Brain pericyte (primary cell): ENCODE results near the gene PCDHA3.
"Not testable (repeated sequence)": the region's sequence is repeated elsewhere in the genome, so short reads cannot be mapped to it uniquely, and the experiment has no call there.

Experiments
- DNase-seq: peaks from one replicate; pipeline ENCODE4 v3.0.0-alpha.2; 2012; ENCODE audit warnings: low read depth, low spot score

The PCDHA3 gene

DNA sequence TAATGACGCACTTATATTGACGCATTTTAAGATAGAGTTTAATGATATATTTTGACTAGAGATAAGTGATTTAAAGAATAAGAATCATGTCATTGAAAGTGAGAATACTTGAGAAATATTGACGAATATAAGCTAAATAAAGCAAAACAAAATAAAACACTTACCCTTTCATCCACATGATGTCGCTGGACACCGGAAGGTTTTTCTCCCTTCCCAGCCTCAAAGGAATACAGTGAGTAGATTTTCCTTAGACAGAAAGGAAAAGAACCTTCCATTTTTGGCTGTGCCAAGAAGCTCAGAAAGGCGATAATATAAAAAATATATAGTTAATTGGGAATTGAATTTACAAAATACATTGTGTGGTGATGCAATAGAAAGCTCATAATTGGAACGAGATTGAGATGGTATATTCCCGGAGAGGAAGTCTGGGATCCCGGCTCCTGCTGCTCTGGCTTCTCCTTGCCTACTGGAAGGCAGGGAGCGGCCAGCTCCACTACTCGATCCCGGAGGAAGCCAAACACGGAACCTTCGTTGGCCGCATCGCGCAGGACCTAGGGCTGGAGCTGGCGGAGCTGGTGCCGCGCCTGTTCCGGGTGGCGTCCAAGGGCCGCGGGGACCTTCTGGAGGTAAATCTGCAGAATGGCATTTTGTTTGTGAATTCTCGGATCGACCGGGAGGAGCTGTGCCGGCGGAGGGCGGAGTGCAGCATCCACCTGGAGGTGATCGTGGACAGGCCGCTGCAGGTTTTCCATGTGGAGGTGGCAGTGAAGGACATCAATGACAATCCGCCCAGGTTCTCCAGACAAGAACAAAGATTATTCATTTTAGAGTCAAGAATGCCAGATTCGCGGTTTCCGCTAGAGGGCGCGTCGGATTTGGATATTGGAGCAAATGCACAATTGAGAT lies 20.8 kb downstream of the PCDHA3 start, which contains the start of gene PCDHA5:
TSS of gene PCDHA5 (plus strand) at position 239 of the 906 bp plus-strand sequence.
- no peak for DNase-seq

DNA sequence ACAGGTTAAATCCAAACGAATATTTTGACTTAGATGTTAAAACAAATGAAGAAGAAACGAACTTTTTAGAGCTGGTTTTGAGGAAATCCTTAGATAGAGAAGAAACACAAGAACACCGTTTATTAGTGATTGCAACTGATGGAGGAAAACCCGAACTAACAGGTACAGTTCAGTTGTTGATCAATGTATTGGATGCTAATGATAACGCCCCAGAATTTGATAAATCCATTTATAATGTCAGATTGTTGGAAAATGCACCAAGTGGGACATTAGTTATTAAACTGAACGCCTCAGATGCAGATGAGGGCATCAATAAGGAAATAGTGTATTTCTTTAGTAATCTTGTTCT lies 21.4 kb downstream of the PCDHA3 start:
- no peak for DNase-seq

DNA sequence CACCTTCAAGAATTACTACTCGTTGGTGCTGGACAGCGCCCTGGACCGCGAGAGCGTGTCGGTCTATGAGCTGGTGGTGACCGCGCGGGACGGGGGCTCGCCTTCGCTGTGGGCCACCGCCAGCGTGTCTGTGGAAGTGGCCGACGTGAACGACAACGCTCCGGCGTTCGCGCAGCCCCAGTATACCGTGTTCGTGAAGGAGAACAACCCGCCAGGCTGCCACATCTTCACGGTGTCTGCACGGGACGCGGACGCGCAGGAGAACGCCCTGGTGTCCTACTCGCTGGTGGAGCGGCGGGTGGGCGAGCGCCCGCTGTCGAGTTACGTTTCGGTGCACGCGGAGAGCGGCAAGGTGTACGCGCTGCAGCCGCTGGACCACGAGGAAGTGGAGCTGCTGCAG lies 22.1 kb downstream of the PCDHA3 start:
- not testable (repeated sequence) for DNase-seq

DNA sequence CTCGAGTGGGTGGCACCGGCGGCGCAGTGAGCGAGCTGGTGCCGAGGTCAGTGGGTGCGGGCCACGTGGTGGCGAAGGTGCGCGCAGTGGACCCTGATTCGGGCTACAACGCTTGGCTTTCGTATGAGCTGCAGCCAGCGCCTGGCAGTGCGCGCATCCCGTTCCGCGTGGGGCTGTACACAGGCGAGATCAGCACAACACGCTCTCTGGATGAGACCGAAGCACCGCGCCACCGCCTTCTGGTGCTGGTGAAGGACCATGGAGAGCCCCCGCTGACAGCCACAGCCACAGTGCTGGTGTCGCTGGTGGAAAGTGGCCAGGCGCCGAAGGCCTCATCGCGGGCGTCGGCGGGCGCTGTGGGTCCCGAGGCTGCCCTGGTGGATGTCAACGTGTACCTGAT lies 22.6 kb downstream of the PCDHA3 start:
- no peak for DNase-seq

DNA sequence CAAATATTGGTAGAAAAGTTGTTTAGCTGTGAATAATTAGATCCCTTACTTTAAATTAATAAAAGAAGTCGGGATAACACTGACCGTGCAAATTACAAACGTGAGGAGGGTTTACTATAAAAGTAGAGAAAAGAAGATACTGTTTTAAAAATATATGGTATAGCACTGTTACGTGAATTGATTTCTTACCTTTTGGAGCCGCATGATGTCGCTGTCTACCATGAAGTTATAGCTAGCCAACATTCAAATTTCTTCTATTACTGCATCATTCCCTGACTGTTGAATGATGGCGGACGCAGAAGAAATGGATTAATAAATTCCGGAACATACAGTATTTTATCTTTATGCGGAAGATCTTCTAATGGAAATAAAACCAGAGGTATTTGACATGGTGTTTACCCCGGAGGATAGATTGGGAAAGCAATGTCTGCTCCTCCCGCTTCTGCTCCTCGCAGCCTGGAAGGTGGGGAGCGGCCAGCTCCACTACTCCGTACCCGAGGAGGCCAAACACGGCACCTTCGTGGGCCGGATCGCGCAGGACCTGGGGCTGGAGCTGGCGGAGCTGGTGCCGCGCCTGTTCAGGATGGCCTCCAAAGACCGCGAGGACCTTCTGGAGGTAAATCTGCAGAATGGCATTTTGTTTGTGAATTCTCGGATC lies 27.0 kb downstream of the PCDHA3 start, which contains the start of gene PCDHA6:
TSS of gene PCDHA6 (plus strand) at position 257 of the 658 bp plus-strand sequence. CDS start at position 389, 132 bp downstream.
- no peak for DNase-seq

DNA sequence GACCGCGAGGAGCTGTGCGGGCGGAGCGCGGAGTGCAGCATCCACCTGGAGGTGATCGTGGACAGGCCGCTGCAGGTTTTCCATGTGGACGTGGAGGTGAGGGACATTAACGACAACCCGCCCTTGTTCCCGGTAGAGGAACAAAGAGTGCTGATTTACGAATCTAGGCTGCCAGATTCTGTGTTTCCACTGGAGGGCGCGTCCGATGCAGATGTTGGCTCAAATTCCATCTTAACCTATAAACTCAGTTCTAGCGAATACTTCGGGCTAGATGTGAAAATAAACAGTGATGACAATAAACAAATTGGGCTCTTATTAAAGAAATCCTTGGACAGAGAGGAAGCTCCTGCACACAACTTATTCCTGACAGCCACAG lies 27.5 kb downstream of the PCDHA3 start:
- no peak for DNase-seq

DNA sequence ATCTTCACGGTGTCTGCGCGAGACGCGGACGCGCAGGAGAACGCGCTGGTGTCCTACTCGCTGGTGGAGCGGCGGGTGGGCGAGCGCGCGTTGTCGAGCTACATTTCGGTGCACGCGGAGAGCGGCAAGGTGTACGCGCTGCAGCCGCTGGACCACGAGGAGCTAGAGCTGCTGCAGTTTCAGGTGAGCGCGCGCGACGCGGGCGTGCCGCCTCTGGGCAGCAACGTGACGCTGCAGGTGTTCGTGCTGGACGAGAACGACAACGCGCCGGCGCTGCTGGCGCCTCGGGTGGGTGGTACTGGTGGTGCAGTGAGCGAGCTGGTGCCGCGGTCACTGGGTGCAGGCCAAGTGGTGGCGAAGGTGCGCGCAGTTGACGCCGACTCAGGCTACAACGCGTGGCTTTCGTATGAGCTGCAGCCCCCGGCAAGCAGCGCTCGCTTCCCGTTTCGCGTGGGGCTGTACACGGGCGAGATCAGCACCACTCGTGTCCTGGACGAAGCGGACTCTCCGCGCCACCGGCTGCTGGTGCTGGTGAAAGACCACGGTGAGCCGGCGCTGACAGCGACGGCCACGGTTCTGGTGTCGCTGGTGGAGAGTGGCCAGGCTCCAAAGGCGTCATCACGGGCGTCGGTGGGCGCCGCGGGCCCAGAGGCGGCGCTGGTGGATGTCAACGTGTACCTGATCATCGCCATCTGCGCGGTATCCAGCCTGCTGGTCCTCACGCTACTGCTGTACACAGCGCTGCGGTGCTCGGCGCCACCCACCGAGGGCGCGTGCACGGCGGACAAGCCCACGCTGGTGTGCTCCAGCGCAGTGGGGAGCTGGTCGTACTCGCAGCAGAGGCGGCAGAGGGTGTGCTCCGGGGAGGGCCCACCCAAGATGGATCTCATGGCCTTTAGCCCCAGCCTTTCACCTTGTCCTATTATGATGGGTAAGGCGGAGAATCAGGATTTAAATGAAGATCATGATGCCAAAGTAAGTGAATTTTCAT lies 28.9 kb downstream of the PCDHA3 start:
- DNase-seq, result not testable (repeated sequence)

DNA sequence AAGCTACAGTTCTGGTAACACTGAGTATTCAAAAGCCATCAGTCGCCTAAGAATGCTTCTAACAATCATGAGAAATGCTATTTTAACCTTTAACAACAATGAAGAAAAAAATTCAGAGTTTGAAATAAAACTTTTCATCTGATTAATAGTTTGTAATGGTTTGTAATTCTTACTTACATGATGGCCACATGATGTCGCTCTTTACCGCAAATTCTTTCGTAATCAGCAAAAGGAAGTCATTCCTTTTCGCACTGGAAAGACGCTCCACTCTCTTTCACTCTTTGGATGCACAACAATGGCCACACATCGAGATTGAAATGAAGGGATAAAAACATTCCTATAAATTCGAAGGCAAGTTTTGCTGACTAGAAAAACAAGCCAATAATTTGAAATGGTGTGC lies 33.1 kb downstream of the PCDHA3 start, which contains the start of gene PCDHA7:
TSS of gene PCDHA7 (plus strand) at position 277 of the 400 bp plus-strand sequence. CDS start at position 392, 115 bp downstream.
- no peak for DNase-seq

DNA sequence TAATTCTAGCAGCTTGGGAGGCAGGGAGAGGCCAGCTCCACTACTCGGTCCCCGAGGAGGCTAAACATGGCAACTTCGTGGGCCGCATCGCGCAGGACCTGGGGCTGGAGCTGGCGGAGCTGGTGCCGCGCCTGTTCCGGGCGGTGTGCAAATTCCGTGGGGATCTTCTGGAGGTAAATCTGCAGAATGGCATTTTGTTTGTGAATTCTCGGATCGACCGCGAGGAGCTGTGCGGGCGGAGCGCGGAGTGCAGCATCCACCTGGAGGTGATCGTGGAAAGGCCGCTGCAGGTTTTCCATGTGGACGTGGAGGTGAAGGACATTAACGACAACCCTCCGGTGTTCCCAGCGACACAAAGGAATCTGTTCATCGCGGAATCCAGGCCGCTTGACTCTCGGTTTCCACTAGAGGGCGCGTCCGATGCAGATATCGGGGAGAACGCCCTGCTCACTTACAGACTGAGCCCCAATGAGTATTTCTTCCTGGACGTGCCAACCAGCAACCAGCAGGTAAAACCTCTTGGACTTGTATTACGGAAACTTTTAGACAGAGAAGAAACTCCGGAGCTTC lies 33.7 kb downstream of the PCDHA3 start:
- not testable (repeated sequence) for DNase-seq

DNA sequence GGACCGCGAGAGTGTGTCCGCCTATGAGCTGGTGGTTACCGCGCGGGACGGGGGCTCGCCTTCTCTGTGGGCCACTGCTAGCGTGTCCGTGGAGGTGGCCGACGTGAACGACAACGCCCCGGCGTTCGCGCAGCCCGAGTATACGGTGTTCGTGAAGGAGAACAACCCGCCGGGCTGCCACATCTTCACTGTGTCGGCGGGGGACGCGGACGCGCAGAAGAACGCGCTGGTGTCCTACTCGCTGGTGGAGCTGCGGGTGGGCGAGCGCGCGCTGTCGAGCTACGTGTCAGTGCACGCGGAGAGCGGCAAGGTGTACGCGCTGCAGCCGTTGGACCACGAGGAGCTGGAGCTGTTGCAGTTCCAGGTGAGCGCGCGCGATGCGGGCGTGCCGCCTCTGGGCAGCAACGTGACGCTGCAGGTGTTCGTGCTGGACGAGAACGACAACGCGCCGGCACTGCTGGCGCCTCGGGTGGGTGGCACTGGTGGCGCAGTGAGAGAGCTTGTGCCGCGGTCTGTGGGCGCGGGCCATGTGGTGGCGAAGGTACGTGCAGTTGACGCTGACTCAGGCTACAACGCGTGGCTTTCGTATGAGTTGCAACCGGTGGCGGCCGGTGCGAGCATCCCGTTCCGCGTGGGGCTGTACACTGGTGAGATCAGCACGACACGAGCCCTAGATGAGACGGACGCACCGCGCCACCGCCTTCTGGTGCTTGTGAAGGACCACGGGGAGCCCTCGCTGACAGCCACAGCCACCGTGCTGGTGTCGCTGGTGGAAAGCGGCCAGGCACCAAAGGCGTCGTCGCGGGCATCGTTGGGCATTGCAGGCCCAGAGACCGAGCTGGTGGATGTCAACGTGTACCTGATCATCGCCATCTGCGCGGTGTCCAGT lies 35.0 kb downstream of the PCDHA3 start:
- DNase-seq, result no peak

DNA sequence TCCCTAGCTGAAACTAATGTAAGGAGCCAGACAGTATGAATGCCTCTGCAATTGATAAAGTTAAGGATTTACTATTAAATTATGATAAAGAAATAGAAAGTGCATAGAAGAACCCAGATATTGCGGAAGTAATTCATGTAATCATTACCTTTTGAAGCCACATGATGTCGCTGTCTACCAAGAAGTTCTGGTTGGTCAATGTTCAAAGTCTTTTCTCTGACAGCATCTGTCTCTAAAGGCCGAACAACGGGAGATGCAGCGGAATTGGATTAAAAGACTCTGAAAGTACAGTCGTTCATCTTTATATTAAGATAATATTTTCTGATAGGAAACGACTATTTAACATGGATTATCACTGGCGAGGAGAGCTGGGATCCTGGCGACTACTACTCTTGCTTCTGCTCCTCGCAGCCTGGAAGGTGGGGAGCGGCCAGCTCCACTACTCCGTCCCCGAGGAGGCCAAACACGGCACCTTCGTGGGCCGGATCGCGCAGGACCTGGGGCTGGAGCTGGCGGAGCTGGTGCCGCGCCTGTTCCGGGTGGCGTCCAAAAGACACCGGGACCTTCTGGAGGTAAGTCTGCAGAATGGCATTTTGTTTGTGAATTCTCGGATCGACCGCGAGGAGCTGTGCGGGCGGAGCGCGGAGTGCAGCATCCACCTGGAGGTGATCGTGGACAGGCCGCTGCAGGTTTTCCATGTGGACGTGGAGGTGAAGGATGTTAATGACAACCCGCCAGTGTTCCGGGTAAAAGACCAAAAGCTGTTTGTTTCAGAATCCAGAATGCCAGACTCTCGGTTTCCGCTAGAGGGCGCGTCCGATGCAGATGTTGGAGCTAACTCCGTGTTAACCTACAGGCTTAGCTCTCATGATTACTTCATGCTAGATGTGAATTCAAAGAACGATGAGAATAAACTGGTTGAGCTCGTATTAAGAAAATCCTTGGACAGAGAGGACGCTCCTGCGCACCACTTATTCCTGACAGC lies 40.4 kb downstream of the PCDHA3 start, which contains the start of gene PCDHA8:
TSS of gene PCDHA8 (plus strand) at position 210 of the 985 bp plus-strand sequence. CDS start at position 345, 135 bp downstream.
- no peak for DNase-seq

DNA sequence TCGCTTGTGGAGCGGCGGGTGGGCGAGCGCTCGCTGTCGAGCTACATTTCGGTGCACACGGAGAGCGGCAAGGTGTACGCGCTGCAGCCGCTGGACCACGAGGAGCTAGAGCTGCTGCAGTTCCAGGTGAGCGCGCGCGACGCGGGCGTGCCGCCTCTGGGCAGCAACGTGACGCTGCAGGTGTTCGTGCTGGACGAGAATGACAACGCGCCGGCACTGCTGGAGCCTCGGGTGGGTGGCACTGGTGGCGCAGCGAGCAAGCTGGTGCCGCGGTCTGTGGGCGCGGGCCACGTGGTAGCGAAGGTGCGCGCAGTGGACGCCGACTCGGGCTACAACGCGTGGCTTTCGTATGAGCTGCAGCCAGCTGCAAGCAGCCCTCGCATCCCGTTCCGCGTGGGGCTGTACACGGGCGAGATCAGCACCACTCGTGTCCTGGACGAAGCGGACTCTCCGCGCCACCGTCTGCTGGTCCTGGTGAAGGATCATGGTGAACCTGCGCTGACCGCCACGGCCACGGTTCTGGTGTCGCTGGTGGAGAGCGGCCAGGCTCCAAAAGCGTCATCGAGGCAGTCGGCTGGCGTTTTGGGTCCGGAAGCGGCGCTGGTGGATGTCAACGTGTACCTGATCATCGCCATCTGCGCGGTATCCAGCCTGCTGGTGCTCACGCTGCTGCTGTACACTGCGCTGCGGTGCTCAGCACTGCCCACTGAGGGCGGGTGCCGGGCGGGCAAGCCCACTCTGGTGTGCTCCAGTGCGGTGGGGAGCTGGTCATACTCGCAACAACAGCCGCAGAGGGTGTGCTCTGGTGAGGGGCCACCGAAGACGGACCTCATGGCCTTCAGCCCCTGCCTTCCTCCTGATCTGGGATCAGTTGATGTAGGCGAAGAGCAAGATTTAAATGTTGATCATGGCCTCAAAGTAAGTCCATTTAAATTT lies 42.2 kb downstream of the PCDHA3 start:
- no peak for DNase-seq

DNA sequence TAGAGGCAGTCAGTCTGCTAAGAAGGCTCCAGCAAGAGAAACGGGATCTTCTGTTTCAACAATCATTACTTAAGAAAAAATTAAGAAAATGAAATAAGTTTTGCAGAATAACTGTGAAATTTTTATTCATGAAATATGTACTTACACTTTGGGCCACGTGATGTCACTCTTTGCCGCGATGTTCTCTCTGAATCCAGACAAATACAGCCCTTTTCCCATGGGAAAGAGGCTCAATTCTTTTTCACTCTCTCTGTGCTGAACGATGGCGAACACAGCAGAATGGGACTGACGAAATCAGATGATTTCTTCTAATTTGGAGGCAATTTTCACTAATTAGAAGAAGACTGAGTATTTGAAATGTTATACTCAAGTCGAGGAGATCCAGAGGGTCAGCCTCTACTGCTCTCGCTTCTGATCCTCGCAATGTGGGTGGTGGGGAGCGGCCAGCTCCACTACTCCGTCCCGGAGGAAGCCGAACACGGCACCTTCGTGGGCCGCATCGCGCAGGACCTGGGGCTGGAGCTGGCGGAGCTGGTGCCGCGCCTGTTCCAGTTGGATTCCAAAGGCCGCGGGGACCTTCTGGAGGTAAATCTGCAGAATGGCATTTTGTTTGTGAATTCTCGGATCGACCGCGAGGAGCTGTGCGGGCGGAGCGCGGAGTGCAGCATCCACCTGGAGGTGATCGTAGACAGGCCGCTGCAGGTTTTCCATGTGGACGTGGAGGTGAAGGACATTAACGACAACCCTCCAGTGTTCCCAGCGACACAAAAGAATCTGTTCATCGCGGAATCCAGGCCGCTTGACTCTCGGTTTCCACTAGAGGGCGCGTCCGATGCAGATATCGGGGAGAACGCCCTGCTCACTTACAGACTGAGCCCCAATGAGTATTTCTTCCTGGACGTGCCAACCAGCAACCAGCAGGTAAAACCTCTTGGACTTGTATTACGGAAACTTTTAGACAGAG lies 47.6 kb downstream of the PCDHA3 start, which contains the start of gene PCDHA9:
TSS of gene PCDHA9 (plus strand) at position 244 of the 964 bp plus-strand sequence. CDS start at position 358, 114 bp downstream.
- DNase-seq, result not testable (repeated sequence)

DNA sequence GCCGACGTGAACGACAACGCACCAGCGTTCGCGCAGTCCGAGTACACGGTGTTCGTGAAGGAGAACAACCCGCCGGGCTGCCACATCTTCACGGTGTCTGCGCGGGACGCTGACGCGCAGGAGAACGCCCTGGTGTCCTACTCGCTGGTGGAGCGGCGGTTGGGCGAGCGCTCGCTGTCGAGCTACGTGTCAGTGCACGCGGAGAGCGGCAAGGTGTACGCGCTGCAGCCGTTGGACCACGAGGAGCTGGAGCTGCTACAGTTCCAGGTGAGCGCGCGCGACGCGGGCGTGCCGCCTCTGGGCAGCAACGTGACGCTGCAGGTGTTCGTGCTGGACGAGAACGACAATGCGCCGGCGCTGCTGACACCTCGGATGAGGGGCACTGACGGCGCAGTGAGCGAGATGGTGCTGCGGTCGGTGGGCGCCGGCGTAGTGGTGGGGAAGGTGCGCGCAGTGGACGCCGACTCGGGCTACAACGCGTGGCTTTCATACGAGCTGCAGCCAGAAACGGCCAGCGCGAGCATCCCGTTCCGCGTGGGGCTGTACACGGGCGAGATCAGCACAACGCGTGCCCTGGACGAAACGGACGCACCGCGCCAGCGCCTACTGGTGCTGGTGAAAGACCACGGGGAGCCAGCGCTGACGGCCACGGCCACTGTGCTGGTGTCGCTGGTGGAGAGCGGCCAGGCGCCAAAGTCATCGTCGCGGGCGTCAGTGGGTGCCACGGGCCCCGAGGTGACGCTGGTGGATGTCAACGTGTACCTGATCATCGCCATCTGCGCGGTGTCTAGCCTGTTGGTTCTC lies 49.2 kb downstream of the PCDHA3 start:
- not testable (repeated sequence) for DNase-seq
